Sigmoid colon (tissue), 4 donors: ENCODE data around the gene MAST4.

Experiments
- CTCF ChIP-seq, 4 experiments: fragments of 450-650 bp in 3 of 4; fragments of 200-600 bp in 1 of 4; IDR thresholded peaks; one replicate each; pipeline ENCODE4 v1.5.1; 2016 to 2019; ENCODE audit warnings: antibody characterized with exemption in 4 of 4, mild to moderate bottlenecking in 3 of 4, moderate library complexity in 2 of 4
- EP300 ChIP-seq, 4 donors: sonication (generic); formaldehyde crosslinking; IDR thresholded peaks; one replicate each; pipeline ENCODE4 v1.6.1; 2017; ENCODE audit warnings: antibody characterized with exemption in 4 of 4
- POLR2A ChIP-seq, 2 donors: fragments of 450-650 bp; IDR thresholded peaks; one replicate each; pipeline ENCODE4 v1.6.1; 2016; ENCODE audit warnings: antibody characterized with exemption in 2 of 2, mild to moderate bottlenecking in 2 of 2, moderate library complexity in 2 of 2
- POLR2AphosphoS5 ChIP-seq, 4 donors: sonication (generic); formaldehyde crosslinking; IDR thresholded peaks; one replicate each; pipeline ENCODE4 v1.6.1; 2017; ENCODE audit warnings: antibody characterized with exemption in 4 of 4

GRCh38 chr5:66829358-66829674 is 233.1 kb downstream of the MAST4 start:
- TF ChIP-seq POLR2A (IDR thresholded peaks at IDR 0.05) (no peak), CTCF (IDR thresholded peaks at IDR 0.05) (no peak), EP300 (IDR thresholded peaks at IDR 0.05) (no peak), POLR2AphosphoS5 (IDR thresholded peaks at IDR 0.05) (no peak)
